Gastrocnemius medialis (tissue), 4 donors: ENCODE measurements around the gene PNMA1.

Experiments used
- CTCF ChIP-seq, 5 experiments: fragments of 450-650 bp in 3 of 5; fragments of 200-600 bp in 2 of 5; sonication (generic) in 2 of 5; IDR thresholded peaks in 4 of 5; conservative IDR thresholded peaks in 1 of 5; 1 replicate in 4 of 5; 2 replicates in 1 of 5; pipeline ENCODE4 v1.5.1; 2016 to 2019; ENCODE audit warnings: antibody characterized with exemption in 5 of 5, mild to moderate bottlenecking in 3 of 5, moderate library complexity in 3 of 5
- POLR2A ChIP-seq, 2 donors: fragments of 450-650 bp; IDR thresholded peaks; one replicate each; pipeline ENCODE4 v1.6.1; 2017; ENCODE audit warnings: antibody characterized with exemption in 2 of 2, mild to moderate bottlenecking in 2 of 2, moderate library complexity in 2 of 2

- TF ChIP-seq CTCF (IDR thresholded peaks at IDR 0.05 in 4 of 5, conservative IDR thresholded peaks at IDR 0.05 in 1 of 5) (no peak), POLR2A (IDR thresholded peaks at IDR 0.05) (no peak)
Observed at GRCh38 chr14:73739174-73739898, 25.2 kb upstream of the PNMA1 start.
